NT2/D1 (cell line): Measurements from ENCODE around the gene DCC.

Source experiments
- DNase-seq: peaks from one replicate; pipeline ENCODE4 v3.0.0-alpha.2; 2011; ENCODE audit warnings: low read depth, low spot score
- H3K27me3 ChIP-seq: 2 replicates; pipeline ENCODE4 v1.6.0; 2011; ENCODE audit warnings: mild to moderate bottlenecking; ENCODE audit not compliant: insufficient read length, insufficient read depth
- H3K36me3 ChIP-seq: 2 replicates; pipeline ENCODE4 v1.6.1; 2011; ENCODE audit warnings: mild to moderate bottlenecking, low read length, mixed read lengths; ENCODE audit not compliant: insufficient read depth, insufficient read length
- H3K4me1 ChIP-seq: 2 replicates; pipeline ENCODE4 v1.5.1; 2011; ENCODE audit not compliant: insufficient read depth, insufficient read length
- H3K4me3 ChIP-seq: 2 replicates; pipeline ENCODE4 v1.5.1; 2011; ENCODE audit warnings: low read depth; ENCODE audit not compliant: insufficient read length
- H3K9ac ChIP-seq: 2 replicates; pipeline ENCODE4 v1.6.0; 2011; ENCODE audit warnings: low read depth; ENCODE audit not compliant: insufficient read length
- H3K9me3 ChIP-seq: 2 replicates; pipeline ENCODE4 v1.5.1; 2011; ENCODE audit warnings: mild to moderate bottlenecking, low read length; ENCODE audit not compliant: insufficient read depth
- SUZ12 ChIP-seq: IDR thresholded peaks from 2 replicates; pipeline ENCODE4 v1.6.1; 2011; ENCODE audit not compliant: insufficient read length, insufficient read depth; ENCODE audit errors: extremely low read depth
- YY1 ChIP-seq: IDR thresholded peaks from 2 replicates; pipeline ENCODE4 v1.6.1; 2011; ENCODE audit not compliant: insufficient read length, insufficient read depth
- ZNF274 ChIP-seq: IDR thresholded peaks from 2 replicates; pipeline ENCODE4 v1.6.1; 2011; ENCODE audit warnings: mild to moderate bottlenecking, low read depth, low read length

DCC gene

GRCh38 chr18:53169346-53169745 is 829.3 kb downstream of the DCC start:
- H3K27me3 ChIP-seq, result no peaks in the 10 kb centered on the region
- no peak for TF ChIP-seq ZNF274
- no peak for TF ChIP-seq SUZ12
- no peak for TF ChIP-seq YY1
- H3K4me1 ChIP-seq, result no peaks in the 10 kb centered on the region

DNA sequence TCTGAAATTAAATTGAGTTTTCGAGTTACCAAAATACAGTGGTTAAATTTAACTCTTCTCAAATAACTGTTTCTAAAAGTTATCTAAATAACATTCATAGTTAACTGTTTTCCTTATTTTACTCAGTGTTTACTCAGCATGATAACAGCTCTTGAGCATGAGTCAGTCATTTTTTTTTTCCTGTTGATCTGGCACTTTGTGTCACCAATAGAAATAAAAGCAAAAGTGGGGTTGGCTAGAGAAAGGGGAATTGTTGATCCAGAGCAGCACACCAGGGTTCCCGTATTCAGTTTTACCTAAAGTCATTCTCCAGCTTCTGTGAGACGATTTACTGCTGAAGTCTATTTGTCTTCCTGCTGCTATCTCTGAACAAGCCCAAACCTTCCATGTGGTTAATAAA is 851.6 kb downstream of the DCC start:
- Histone ChIP-seq H3K36me3 (no peaks in the 10 kb centered on the region), H3K4me1 (no peaks in the 10 kb centered on the region)
- DNase-seq, result no peak

More at GRCh38 chr18:53169346-53169745, 829.3 kb downstream of the DCC start:
- no peak for DNase-seq
- no peaks in the 10 kb centered on the region for H3K9me3 ChIP-seq
- no peak overlapping the region for H3K4me3 ChIP-seq
- H3K9ac ChIP-seq, result no peak overlapping the region
- no peaks in the 10 kb centered on the region for H3K36me3 ChIP-seq

GRCh38 chr18:53193870-53194269 is 853.9 kb downstream of the DCC start:
- TF ChIP-seq SUZ12, result no peak
- no peak for TF ChIP-seq YY1
- no peak for TF ChIP-seq ZNF274
- DNase-seq, result no peak
- H3K4me3 ChIP-seq, result no peak overlapping the region
- H3K4me1 ChIP-seq, result no peaks in the 10 kb centered on the region
- no peaks in the 10 kb centered on the region for H3K9me3 ChIP-seq
- no peaks in the 10 kb centered on the region for H3K36me3 ChIP-seq
- H3K9ac ChIP-seq, result no peak overlapping the region
- no peaks in the 10 kb centered on the region for H3K27me3 ChIP-seq

More for the DNA sequence above, 851.6 kb downstream of the DCC start:
- Histone ChIP-seq H3K4me3 (no peak overlapping the region), H3K9ac (no peak overlapping the region), H3K9me3 (no peaks in the 10 kb centered on the region), H3K27me3 (no peaks in the 10 kb centered on the region)
- TF ChIP-seq ZNF274 (no peak), YY1 (no peak), SUZ12 (no peak)

DNA sequence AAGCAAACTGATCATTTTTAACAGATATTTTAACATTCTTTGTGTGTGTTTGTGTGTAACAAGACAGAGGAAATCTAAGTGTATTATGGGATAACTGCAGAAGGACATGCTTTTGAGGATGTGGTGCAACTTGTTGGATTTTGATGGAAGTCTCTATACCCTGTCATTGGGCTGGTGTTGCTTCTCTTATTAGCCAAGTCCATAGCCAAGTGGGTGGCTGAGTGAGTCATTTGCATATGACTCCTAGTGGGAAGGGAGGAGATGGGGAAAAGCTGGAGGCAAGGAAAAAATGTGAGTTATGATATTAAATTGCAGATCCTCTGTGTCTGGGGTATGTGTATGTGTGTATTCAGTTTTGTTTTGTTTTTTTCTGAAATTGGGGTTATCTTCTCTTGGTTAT is 879.9 kb downstream of the DCC start:
- Histone ChIP-seq H3K9ac (no peak overlapping the region), H3K27me3 (no peaks in the 10 kb centered on the region), H3K4me3 (no peak overlapping the region), H3K9me3 (no peaks in the 10 kb centered on the region), H3K36me3 (no peaks in the 10 kb centered on the region), H3K4me1 (no peaks in the 10 kb centered on the region)
- DNase-seq, result no peak
- no peak for TF ChIP-seq SUZ12
- TF ChIP-seq YY1, result no peak
- TF ChIP-seq ZNF274, result no peak

GRCh38 chr18:53224128-53224778 is 884.3 kb downstream of the DCC start:
- H3K9ac ChIP-seq, result no peak overlapping the region
- TF ChIP-seq SUZ12 (no peak), YY1 (no peak), ZNF274 (no peak)
- no peak for DNase-seq
- H3K4me3 ChIP-seq, result no peak overlapping the region
- H3K27me3 ChIP-seq, result no peaks in the 10 kb centered on the region
- H3K4me1 ChIP-seq, result no peaks in the 10 kb centered on the region
- no peaks in the 10 kb centered on the region for H3K36me3 ChIP-seq
- H3K9me3 ChIP-seq, result no peaks in the 10 kb centered on the region

- no peak for TF ChIP-seq SUZ12
- no peak for TF ChIP-seq ZNF274
- no peak for TF ChIP-seq YY1
- H3K27me3 ChIP-seq, result no peaks in the 10 kb centered on the region
- no peak overlapping the region for H3K9ac ChIP-seq
Measured at GRCh38 chr18:53225567-53226325, 885.7 kb downstream of the DCC start.

DNA sequence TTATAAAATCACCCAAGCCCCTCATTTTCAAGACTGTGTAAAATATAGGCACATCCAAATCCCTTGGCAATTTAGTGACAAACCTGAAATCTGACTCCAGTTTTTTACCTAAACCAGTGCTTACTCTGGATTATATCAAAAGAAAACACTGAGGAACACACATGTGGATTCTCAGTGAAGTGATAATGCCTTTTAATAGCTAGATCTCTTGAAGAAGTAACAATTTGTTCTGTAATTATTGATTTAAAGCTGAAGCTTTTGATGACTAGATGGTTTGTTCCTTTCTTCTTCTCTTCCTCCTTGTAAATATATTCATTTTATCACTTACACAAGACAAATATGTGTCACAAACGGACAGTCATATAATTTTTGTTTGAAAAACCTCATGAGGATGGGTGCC is 894.6 kb downstream of the DCC start:
- H3K9ac ChIP-seq, result no peak overlapping the region
- DNase-seq, result no peak
- no peaks in the 10 kb centered on the region for H3K4me1 ChIP-seq
- TF ChIP-seq ZNF274 (no peak), SUZ12 (no peak), YY1 (no peak)
- no peaks in the 10 kb centered on the region for H3K27me3 ChIP-seq
- no peaks in the 10 kb centered on the region for H3K9me3 ChIP-seq
- no peak overlapping the region for H3K4me3 ChIP-seq
- H3K36me3 ChIP-seq, result no peaks in the 10 kb centered on the region

More at GRCh38 chr18:53225567-53226325, 885.7 kb downstream of the DCC start:
- no peak for DNase-seq
- Histone ChIP-seq H3K4me1 (no peaks in the 10 kb centered on the region), H3K4me3 (no peak overlapping the region), H3K9me3 (no peaks in the 10 kb centered on the region), H3K36me3 (no peaks in the 10 kb centered on the region)
